ENCODE results near the gene ST8SIA2.

ST8SIA2 gene

DNA sequence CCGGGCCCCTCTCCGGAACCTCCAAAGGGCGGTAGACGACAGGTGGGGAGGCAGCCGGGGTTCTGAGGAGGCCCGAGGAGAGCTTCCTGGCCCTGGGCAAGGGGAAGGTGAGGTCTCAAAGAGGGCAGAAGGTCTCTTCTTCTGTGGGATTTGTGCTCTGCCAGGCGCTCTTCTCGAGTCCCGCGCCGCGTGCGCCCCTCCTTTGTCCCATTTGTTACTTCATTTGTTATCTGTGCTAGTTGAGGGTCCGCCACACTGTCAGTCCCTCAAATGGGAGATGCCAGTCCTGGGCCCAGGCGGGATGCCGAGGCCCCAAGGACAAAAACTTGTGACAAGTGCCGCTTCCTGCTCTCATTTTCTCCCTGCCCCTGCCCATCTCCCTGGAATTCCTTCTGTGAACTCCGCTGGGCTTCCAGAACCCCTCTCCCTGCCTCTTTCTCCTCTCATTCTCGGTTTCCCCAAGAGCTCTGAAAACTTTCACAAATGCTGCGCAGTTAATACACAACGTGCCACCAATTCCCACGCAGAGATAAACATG is 1.5 kb downstream of the ST8SIA2 start:
- in situ Hi-C loops (cut with MboI; ENCODE audit: low sequenced_read_pairs): no loop called here

DNA sequence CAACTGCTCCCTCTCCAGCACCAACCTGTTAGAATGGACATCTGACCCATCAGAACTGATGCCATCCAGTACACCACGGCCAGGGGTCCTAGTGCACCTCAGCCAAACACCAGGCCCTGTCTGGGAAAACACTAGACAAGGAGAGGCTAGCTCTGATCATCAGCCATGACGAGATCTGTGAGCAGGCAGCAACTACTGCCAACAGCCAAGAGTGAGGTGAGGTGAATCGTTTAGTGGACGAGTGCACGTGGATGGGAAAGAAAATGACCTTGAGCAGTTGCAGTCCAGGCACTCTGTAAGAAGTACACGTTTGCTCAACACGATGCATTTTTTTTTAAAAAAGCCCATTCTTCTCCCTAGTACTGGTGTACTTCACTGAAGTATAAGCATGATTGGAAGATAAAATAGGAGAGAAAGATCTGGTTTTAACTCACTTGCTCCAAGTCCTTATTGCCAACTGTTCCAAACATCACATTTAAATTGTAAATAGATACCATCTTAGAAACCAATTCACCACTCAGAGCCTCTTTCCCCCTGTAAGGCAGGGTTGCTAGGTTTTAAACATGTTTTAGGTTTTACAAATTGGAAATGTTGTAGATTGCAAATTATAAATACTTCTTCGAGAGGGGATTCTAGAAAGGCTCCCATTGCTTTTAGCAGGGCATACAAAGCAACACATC is 5.7 kb downstream of the ST8SIA2 start:
- in situ Hi-C loops (cut with MboI; ENCODE audit: low sequenced_read_pairs): no loop called here

DNA sequence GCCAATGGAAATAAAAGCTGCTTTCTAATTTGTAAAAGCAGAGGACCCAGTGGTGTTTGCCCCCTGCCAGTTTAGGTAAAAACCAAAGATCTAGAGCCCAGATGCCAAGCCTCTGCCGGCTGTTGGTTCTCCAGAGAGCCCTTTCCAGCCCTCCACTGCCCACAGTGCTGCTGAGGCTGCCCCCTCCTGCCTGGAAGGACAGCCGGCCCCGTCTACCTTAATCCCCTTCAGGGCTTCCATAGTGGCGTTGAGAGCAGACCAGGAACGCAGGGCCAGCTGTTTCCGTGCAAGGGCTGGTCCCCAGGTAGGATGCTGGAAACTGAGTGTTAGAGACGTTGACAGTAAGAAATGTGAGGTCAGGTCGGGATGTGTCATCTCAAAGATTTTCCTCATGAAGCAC is 6.9 kb downstream of the ST8SIA2 start:
- in situ Hi-C loops (cut with MboI; ENCODE audit: low sequenced_read_pairs): no loop called here

DNA sequence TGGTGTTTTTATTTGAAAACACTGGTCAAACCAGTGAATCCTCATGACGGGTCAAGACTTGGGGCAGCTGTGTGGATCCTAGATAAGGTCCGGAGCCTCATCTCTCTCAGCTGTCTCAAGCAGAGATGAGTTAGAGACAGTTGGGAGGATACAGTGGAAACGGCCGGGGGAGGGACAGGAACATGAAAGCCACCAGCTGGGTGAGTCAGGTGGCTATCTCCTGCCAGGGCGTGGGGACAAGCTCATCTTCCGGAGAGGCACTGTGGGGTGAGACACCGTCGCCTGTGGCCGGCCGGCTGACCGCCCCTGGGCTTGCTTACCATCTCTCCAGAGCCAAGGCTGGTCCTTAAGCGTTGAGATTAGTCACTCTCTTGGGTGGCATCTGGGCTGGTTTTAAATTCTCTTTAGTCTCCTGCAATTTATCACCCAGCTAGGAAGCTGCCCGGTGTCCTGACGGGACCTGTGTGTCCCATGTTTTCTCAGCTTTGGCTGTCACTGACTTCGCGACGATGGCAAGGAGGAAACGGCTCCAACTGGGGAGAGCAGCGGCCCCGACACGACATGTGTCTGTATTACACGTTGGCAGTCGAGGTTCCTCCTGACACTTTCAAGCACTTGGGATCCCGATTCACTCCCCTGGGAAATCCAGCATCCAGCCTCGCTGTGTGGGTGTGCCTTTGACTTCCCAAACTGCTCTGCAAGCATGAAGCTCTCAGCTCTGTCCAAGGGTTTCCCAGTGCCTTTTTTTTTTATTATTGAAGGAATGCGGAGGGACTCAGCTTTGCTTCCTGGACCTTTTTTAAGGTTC is 7.5 kb downstream of the ST8SIA2 start:
- in situ Hi-C loops (cut with MboI; ENCODE audit: low sequenced_read_pairs): no loop called here

DNA sequence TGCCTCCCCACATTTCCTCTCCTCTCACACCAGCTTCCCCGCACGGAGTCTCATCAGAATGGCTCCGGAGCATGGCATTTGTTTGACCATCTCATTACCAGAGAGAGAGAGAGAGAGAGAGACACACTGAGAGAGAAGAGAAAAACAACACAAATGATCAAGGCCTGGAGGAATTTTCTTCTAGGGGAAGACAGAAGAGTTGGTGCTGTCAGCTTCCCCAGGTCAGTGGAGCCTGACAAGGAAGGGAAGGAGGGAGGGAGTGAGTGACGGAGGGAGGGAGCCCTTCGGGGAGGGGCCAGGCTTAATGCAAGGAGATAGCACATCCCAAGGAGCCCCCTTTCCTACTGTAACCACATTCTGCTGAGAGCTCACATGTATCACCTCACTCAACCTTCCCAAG is 9.1 kb downstream of the ST8SIA2 start:
- in situ Hi-C loops (cut with MboI; ENCODE audit: low sequenced_read_pairs): no loop called here

DNA sequence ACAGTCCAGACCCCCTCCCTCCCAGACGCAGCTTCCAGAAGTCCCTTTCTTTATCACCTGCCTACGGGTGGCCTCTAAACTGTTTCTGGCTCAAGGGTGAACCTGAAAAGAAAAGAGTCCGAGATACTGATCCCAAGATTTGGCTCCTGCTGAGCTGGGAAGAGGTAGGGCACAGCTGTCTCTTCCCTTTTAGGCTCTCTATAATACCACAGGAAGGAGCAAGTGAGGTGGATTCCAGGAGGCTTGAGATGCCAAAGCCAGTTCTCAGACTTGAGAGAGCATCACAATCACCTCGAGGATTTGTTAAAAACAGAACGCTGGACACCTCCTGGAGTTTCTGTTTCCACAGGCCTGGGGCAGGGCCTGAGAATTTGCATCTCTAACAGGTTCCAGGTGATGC is 12.3 kb downstream of the ST8SIA2 start:
- in situ Hi-C loops (cut with MboI; ENCODE audit: low sequenced_read_pairs): no loop called here

DNA sequence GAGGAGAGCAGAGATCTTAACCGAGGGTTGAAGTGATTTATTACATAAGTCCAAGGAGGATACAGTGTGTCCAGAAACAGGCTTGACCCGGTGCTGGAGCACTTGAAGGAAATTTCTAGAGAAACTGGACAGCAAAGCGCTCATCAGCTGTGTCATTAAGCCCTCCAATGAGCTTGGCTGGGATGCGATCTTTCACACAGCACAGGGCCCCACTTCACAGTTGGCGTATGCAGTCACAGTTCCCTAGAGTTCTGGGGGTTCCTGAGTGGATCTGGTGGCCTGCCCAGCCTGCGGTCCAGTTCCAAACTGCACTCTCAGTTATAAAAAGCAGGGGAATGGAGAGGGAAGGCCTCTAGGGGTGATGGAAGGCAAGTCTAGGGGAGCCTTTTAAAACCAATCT is 13.6 kb downstream of the ST8SIA2 start:
- in situ Hi-C loops (cut with MboI; ENCODE audit: low sequenced_read_pairs): no loop called here

DNA sequence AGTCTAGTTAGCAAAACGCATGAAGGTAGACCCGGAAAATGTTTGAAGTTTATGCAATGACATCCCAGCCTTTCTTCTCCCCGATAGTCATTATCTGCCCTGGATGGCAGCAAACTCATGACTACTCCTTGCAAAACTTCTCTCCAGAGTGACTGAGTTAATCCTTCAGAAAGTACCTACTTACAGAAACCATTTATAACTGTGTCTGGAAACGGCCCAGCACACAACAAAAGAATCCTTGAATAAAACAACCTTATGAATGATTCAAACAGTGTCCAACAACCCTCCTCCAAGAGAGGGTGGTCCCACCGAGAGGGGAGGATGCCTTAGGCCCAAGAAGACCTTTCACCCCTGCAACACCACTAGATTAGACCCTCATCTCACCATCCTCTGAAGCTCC is 14.2 kb downstream of the ST8SIA2 start:
- in situ Hi-C loops (cut with MboI; ENCODE audit: low sequenced_read_pairs): no loop called here

DNA sequence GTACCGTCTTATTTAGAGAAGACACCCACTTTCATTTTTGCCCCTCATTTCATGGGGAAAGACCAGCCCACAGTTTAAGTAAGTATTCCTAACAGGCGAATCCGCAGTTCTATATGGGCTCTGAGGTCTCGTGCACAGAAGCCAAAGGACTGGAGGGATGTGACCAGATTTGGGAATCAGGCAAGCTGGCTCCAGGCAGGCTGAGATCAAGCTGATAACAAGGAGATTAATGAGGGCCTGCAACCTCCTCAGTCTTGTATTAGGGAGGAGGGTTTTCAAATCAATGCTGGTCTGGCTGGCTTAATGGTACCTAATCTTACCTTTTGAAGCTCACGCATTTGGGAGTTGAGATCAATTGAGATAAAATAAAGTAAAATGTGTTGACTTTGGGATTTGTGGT is 15.3 kb downstream of the ST8SIA2 start:
- in situ Hi-C loops (cut with MboI; ENCODE audit: low sequenced_read_pairs): no loop called here

DNA sequence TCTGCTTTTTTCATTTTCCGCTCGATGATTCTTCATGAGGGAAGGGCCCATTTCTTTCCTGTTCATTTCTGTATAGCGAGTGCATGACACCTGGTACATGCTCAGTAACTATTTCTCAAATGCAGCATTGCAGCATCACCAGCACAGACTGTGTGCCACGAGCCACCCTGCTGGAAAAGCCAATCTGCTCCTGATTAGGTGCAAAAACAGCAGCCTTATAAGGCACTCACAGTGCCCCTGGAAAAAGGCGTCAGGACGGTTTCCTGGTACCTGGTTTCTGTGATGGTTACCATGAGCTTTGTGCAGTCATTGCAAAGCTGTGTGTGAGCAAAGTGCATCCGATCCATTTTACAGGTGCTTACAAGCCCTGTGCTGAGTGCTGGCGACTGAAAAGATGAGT is 15.8 kb downstream of the ST8SIA2 start:
- in situ Hi-C loops (cut with MboI; ENCODE audit: low sequenced_read_pairs): no loop called here

DNA sequence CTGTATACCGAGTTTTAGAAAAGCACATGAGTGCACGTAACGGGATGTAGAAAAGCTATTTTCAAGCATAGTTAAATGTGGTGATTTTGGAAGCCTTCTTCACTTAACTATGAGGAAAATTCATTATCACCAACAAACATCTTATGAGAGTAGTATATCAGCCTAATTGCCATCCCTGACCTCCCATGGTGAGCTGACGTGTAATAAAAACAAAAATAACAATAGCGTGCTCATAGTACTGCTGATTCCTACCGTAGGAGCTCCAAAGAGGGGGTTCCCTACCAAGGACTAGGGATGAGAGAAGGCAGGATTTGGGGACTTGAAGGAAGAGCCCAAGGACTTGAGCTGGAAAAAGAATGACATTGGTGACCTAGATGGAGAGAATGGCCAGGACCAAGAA is 16.9 kb downstream of the ST8SIA2 start:
- in situ Hi-C loops (cut with MboI; ENCODE audit: low sequenced_read_pairs): no loop called here

DNA sequence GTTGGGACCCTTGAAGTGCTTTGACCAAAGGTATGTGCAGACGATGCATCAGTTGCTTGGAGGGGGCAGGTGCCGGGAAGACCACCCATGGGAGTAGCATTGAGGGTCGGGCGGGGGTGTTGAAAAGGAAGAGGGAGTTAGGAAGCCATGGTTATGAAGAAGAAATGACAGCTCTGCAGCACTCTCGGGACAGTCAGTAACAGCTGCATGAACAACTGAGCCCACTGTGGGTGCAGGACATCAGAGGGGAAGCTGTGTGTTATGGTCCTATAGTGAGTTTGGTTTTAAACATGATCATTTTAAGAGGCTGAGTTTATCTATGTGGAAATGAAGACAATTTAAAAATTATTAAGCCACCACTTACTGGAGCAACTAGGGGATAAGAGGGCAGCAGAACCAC is 17.6 kb downstream of the ST8SIA2 start:
- in situ Hi-C loops (cut with MboI; ENCODE audit: low sequenced_read_pairs): no loop called here

DNA sequence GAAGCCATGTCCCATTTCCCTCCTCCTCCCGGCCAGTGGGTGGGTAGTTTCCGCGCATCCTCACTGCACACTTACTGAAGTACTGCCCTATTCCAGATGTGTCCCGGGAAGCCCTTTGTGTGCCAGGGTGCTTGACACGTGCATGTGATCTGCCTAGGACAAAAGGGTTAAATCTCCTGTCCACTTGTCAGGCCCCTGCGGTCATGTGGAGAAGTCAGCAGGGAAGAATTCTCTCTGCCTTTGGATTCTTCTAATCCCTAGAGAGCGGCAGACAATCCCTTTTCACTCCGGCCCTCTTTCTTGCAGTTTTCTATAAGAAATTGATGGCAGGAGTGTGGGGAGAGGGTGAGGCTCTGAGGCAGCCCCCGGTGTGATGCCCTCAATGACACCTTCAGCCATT is 19.8 kb downstream of the ST8SIA2 start:
- in situ Hi-C loops (cut with MboI; ENCODE audit: low sequenced_read_pairs): no loop called here

DNA sequence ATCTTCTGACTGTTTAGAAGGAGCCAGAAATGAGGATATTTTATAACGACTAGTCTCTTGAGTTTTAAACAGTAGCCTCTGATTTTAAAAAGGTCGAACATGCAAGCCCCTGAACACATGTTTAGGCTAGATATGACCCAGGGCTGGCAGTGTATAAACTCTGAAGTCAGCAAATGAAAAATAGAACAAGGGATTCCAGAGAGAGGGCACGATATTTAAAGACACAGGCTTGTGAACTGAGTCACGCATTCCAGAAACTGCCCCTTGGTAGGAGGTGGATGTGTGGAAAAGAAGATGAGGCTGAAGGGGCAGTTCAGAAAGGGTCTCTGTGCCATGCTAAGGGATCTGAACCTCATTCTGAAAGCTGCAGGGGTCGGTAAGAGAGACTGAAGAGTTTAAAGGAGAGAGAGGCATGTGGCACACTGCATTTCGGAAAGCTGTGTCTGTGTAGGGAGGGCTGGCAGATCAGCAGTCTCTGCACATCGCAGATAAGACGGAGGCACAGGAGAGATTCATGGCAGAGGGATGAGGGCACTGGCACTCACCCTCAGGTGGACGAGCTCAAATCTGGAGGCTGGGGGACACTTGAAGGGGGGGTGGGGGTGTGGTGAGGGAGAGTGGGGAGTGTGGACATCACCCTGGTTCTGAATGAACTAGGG is 22.1 kb downstream of the ST8SIA2 start:
- in situ Hi-C loops (cut with MboI; ENCODE audit: low sequenced_read_pairs): no loop called here

DNA sequence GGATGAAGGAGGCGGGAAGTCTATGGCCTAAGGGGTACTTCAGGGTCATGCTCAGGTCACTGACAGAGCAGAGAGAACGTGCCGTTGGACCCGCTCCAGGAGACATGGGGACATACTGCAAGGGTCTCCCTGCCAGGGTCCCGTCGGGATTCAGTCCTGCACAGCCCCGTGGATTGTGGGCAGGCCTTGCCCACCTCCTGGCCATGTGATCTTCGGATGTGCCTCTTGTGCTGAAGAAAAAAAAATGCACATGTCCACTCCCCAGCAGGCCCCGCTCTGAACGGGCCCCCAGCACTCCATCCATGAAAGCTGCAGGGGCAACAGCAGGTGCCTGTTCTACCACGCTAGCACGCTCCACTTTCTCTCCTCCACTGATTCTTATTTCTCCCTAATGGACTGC is 22.9 kb downstream of the ST8SIA2 start:
- in situ Hi-C loops (cut with MboI; ENCODE audit: low sequenced_read_pairs): no loop called here

DNA sequence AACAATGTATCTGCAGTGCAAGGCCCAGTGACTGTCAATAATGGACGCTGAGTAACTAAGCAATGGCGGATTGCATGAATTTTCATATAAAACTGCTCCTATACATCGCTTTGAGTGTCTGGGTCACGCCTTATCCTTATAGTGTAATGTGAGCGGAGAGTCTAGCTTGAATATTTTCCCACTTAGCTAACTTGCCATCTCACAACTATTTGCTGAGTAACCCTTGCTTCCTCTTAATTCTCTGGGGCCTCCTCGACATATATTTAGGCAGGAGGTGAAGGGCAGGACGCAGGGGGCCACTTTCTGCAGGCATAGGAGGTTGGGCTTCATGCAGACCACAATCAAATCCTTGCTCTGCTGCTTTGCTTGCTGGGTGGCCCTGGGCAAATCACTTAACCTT is 24.0 kb downstream of the ST8SIA2 start:
- in situ Hi-C loops (cut with MboI; ENCODE audit: low sequenced_read_pairs): no loop called here

DNA sequence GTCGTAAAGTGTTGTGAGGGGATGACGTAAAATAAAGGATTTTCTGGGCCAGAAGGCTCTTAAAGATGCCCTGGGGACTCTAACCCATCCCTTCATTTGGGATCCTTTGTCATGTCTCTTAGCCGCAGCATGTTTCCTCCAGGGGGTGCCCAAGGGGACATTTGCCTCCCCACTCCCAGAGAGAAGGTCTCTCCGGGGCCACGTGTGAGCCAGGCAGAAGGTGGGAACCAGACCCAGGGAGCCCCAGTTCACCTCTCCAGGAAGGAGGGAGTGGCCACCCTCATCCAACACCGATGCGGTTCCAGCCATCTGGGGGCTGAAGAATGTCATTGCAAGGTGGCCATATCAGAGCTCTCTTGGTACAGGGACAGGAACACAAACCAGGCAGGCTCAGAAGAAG is 25.2 kb downstream of the ST8SIA2 start:
- in situ Hi-C loops (cut with MboI; ENCODE audit: low sequenced_read_pairs): no loop called here

DNA sequence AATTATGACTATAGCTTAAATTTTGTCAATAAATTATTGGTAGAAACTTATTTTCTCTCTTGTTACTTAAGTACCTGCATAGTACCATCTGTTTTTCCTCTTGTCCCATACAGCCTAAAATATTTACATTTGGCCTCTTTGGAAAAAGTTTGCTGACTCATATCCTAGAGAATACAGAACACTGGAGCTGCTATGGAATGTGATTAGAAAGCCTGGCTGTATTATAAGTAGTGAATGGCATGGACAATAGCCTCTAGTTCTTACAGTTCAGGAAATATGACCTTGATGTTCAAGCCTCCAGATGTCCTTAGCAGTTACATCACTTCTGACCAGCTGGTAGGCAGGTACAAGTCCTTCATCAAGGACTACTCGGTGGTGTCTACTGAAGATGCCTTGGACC is 28.3 kb downstream of the ST8SIA2 start:
- in situ Hi-C loops (cut with MboI; ENCODE audit: low sequenced_read_pairs): no loop called here

DNA sequence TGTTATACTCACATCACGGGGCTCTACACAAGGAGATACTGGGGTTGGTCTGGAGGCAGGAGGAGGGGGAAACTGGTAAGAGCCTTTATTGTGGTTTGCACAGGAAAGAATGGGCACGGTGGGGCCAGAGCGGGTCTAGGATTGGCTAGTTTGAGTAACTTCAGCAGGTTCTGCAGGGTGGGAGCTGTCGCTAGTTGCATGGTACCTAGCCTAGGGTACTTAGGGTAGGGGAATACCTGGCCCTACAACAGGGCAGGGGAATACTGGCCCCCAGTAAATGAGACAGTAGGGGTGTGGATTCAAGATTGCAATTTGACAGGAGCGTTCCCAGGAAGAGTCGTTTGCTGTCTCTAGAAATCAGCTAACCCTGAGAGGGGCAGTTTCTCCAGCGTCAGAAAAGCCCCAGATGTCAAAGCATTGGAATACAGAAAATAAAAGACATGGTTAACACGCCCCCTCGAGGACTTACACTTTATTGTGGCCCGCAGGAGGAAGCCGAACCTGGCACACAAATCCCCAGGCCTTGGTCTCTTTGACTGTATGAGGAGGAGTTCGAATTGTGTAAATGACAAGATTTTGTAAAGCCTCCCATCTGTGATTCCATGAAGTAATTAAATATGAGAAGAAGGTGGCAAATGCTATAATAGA is 32.0 kb downstream of the ST8SIA2 start:
- in situ Hi-C loops (cut with MboI; ENCODE audit: low sequenced_read_pairs): no loop called here

DNA sequence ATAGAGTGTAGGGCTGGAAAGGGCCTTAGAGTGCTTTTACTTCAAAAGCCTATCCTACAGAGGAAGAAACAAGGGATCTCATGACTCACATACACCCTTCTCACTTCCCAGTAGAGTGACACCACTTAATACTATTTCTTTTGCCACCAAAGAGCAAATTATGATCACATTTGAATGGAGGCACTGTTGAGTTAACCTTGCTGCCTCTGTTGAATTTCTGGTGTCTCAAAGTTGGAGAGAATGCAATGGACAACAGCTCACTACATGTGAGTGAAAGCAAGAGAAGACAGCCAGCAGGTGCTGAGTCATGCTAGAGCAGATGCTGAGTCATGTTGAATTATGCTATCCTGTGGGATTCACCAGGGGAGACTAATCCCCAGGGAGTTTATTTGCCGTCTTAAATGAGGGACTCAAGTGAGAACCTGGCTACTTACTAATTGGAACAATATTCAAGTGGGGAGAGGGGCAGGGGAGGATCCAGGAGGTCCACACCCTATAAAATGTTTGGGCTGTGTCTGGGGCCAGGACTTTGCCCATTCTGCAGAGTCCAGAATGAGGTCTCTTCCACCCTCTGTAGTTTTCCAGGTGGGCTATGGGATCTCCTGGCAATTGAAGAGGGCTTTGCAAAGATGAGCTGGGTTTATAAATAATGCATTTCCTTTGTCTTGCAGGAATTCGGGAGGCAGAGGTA is 35.8 kb downstream of the ST8SIA2 start:
- in situ Hi-C loops (cut with MboI; ENCODE audit: low sequenced_read_pairs): no loop called here

DNA sequence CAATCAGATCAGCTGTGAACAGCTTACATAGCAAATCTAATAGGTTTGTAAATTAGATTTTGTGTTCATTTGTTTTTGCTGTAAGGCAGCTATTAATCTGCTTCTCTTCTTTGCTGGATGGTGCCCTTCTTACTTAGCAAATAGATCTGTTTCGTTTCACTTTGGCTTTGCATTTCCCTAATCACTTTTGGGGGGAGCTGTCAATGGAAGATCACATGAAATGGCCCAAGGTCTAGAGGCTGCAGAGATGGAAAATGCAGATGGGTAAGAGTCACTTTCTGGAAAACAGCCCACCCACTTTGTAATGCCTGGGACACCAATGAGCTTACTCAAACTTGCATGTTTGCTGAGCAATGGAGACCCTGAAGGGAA is 36.4 kb downstream of the ST8SIA2 start:
- in situ Hi-C loops (cut with MboI; ENCODE audit: low sequenced_read_pairs): no loop called here
